ENCODE data around the gene OR52B6. TPM values are rescaled to one million over a fixed set of nuclear protein-coding genes. Genes with fewer than 3 reads are reported as not detected.

OR52B6 gene
- total RNA-seq, 1 donor from 2014 or later, result not detected

Other genes starting within 250 kb of the OR52B6 start
- gene OR51B5, start 237.4 kb upstream of the OR52B6 start, total RNA-seq, result 0.30 TPM
- gene OR51B6, start 229.4 kb upstream of the OR52B6 start, total RNA-seq, result not detected
- not detected for gene OR51M1, start 197.1 kb upstream of the OR52B6 start, total RNA-seq
- not detected for gene OR51Q1, start 158.8 kb upstream of the OR52B6 start, total RNA-seq
- gene OR51I1, start 139.4 kb upstream of the OR52B6 start, total RNA-seq, result 0.59 TPM
- not detected for gene OR51I2, start 131.6 kb upstream of the OR52B6 start, total RNA-seq
- gene OR52D1, start 92.2 kb upstream of the OR52B6 start, total RNA-seq, result not detected
- gene UBQLN3, start 70.9 kb upstream of the OR52B6 start, total RNA-seq, result 0.49 TPM
- gene UBQLNL, start 64.2 kb upstream of the OR52B6 start, total RNA-seq, result 0.49 TPM
- 0.59 TPM for gene OR52H1, start 32.3 kb upstream of the OR52B6 start, total RNA-seq
- 1.9 TPM for gene TRIM6, start 15.8 kb downstream of the OR52B6 start, total RNA-seq
- 5.2 TPM for gene TRIM34, start 44.1 kb downstream of the OR52B6 start, total RNA-seq
- 19.0 TPM for gene TRIM5, start 104.2 kb downstream of the OR52B6 start, total RNA-seq
- 13.0 TPM for gene TRIM22, start 108.9 kb downstream of the OR52B6 start, total RNA-seq
- gene OR56B1, start 155.6 kb downstream of the OR52B6 start, total RNA-seq, result not detected
- not detected for gene OR52N4, start 173.4 kb downstream of the OR52B6 start, total RNA-seq
- not detected for gene OR52N5, start 202.5 kb downstream of the OR52B6 start, total RNA-seq
- not detected for gene OR52N1, start 210.4 kb downstream of the OR52B6 start, total RNA-seq
- gene OR52N2, start 228.0 kb downstream of the OR52B6 start, total RNA-seq, result not detected